HG02973 (cell line): Measurements from ENCODE around the gene ZNRF3.
"Not testable (repeated sequence)": the region's sequence is repeated elsewhere in the genome, so short reads cannot be mapped to it uniquely, and the experiment has no call there.

Source experiments
- ATAC-seq: cut with Tn5 transposase; IDR thresholded peaks from one replicate; pipeline ENCODE4 v1.9.1; 2021; ENCODE audit warnings: moderate library complexity; ENCODE audit not compliant: unreplicated experiment

ZNRF3 gene

GRCh38 chr22:29003975-29004646 lies 120.7 kb downstream of the ZNRF3 start:
- no peak for ATAC-seq

GRCh38 chr22:29004647-29005371 lies 121.4 kb downstream of the ZNRF3 start:
- no peak for ATAC-seq

DNA sequence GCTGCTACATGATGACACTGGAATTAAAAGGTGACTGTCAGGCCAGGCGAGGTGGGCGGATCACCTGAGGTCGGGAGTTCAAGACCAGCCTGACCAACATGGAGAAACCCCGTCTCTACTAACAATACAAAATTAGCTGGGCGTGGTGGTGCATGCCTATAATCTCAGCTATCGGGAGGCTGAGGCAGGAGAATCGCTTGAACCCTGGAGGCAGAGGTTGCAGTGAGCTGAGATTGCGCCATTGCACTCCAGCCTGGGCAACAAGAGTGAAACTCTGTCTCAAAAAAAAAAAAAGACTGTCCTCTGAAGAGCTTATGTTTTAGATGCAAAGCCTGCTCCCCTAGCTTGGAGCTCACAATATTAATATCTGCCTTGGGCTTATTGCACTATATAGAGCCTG lies 122.4 kb downstream of the ZNRF3 start:
- not testable (repeated sequence) for ATAC-seq

GRCh38 chr22:29006346-29006745 lies 123.0 kb downstream of the ZNRF3 start:
- ATAC-seq, result no peak

- no peak for ATAC-seq
These were observed 125.8 kb downstream of the ZNRF3 start for GRCh38 chr22:29009148-29009547.

DNA sequence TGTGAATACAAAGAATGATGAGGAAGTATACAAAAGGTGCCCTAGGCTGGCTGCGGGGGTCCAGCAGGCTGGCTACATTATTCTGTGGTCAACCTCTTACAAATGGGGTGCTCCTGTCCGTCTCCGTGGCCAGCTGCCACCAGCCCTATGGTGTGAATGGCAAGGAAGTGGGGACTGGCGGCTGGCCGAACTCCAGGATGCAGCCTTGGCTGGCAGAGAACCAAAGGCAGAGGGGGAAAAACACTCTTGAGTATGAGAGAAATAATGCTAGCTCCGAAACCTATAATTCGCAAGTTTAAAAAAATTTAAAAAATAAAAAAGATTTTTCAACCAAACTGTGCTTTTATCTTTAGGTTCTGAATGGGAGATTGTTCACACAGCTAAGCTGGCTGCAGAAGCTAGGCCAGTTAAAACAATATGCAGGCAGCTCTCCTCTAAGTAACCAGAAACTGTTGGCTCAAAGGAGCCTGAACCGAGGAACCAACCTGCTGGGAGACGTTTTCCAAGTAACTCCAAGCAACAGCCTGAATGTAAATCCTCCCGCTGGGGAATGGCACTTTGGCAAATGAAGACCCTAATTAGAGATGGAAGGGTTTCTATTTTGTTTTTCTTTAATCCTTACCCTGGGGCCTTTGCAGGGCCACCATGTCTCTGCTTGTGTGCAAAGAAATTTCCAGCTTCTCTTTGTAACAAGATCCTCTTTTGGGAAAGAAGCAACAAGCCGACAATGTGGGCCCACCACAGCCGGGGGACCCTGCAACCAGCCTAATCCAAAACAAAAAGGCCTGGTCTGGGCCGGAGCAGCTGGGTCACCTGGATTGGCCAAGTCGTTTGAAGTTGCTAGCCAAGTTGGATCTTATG lies 128.1 kb downstream of the ZNRF3 start:
- no peak for ATAC-seq

DNA sequence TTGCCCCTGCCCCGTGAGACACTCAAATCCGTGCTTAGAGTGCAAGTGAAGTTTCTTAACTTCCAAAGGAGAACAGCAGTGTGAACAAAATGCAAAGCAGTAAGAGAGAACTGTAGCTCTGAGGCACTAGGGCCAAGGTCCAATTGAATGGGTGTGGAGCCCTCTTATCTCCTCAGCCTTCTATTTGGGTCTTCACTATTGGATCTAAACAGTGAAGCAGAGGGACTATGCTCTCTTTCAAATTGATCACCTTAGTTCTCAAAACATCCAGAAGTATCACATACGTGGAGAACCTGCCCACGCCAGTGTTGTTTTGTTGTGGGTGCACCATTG lies 128.7 kb downstream of the ZNRF3 start:
- no peak for ATAC-seq

GRCh38 chr22:29012952-29013351 lies 129.6 kb downstream of the ZNRF3 start:
- no peak for ATAC-seq

DNA sequence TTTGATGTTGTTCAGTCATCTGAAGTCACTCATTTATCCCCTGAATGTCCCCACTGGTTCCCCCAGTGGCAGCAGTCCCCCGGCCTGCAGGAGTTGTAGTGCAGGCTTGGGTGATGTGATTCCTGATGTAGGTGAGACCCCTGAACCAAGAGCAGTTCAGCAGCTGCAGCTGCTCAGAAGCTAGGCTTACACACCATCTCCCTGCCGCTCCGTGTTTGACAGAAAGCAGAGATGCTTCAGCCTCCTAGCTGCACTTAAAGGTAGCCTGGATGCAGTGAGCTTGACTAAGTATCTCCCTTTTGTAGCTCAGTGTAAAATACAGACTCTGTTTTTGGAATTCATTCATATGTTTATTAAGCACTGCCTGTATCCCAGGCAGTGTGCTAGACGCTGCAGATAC lies 130.9 kb downstream of the ZNRF3 start:
- no peak for ATAC-seq

- ATAC-seq, result no peak
These were observed 131.4 kb downstream of the ZNRF3 start for GRCh38 chr22:29014773-29015172.

DNA sequence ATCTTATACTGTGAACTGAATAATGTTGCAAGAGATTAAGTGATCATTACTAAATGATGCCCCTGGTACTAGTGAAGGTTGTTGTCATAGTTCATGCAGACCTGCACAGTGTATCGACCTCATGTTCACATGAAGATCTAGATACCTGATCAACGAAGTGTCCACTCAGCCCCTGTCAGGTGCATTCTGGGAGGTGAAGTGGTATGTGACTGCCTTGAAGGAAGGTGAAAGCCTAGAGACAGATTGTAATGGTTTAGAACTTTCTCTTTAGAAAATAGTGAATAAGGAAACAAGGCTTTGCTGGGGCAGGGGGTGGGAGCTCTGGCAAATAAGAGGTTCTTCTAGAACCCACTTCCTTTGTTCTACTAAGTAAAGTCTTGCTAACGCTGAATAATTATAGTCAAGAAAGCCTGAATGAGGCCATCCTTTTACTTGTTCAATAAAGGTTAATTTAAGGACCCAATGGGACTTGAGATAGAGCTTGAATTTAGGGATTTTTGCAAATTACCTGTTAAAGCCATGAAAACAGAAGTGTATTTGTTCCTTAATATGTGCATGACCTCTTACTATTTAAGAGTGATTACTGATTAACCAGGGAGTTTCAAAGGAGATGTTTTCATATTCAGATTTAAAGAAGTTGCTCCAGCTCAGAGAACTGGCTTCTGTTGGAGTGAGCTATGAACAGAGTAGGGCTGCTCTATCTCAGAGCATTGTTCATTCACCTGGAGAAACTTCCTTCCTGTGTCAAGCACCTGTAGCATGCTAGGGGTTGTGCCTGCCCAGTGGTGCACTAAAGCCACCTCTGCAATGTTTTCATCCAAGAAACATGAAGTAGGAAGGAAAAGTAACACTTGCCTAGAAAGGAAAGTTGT lies 132.9 kb downstream of the ZNRF3 start:
- no peak for ATAC-seq

- ATAC-seq, result no peak
These were observed 135.2 kb downstream of the ZNRF3 start for GRCh38 chr22:29018293-29019189.

GRCh38 chr22:29022101-29022817 lies 138.9 kb downstream of the ZNRF3 start:
- ATAC-seq, result no peak

DNA sequence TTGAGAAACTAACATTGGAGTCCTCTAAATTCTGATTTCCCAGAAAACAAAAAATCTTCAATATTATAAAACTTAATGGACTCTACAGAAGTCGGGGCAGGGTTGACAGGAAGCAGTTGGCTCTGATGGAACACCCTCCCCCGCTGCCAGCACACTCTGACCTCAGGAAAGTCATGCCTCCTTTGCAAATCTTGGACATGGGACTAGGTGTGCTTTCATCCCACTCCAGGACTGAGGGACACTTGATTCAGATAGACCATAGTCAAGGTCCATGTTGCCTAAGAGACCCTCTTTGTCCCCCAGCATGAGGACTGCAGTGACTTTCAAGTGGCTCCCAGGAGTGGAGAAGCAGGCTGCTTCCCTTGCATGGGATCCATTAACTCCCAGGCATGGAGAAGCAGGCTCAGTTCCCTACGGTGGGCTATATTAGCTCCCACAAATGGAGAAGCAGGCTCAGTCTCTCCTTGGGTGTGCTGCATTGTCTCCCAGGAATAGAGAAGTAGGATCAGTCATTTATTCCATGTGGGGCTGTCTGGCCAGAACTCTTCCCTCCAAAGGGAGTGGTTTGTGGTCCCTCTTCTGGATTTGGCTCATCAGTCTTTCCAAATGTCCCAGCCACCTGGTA lies 139.9 kb downstream of the ZNRF3 start:
- no peak for ATAC-seq

- ATAC-seq, result no peak
These were observed 143.2 kb downstream of the ZNRF3 start for GRCh38 chr22:29026579-29026978.

DNA sequence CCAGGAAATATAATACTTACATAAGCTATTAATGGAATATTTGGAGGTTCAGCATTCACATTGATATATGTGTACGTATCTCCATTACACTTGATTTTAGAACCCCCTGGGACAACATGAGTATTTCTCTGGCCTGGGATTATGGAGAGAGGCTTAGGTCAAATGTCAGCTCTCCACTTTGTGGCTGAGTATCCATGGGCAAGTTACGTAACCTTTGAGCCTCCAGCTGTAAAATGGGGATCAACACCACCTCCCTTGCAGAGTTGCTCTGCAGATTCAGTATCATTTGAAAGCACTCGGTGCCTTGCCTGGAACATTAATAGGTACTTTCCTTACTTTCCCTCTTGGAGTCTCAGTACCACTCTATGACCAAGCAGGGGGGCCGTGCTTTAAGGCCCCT lies 145.1 kb downstream of the ZNRF3 start:
- no peak for ATAC-seq

DNA sequence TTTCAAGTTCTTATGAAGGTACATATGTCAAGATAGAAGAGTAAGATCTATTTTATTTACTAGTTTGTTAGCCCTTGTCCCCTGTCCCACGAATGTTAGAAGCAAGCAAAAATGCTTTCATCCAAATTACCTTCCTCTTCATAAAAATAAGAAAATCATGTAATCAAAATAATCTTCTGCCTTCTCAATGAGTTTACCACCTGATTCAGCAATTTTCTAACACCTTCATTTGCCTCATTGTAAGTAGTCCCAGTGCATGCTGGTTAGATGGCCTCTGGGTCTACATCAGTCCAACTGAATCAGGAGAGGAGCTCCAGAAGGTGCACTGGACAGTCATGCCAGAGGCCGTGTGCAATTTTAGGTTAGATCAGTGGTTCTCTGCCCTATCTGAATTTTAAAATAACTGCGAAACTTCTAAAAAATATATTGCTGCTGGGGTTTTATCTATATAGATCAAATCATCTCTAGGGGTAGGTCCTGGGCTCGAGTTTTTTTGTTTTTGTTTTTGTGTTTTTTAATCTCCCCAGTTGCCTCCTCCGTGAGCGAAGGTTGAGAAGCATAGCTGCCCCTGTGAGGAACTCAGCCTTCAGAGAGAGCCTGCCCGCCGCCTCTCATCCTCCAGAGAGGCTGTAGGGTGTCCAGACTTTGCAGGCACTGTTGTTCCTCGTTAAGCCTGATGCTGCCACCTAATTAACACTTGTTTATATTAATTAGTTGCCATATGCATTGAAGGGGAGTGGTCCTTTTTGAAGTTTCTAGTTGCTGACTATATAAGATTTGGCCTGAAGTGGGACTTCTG lies 146.0 kb downstream of the ZNRF3 start:
- no peak for ATAC-seq

- ATAC-seq, result no peak
These were observed 146.7 kb downstream of the ZNRF3 start for GRCh38 chr22:29030016-29030617.
